Islet precursor cell (in vitro differentiated cells): ENCODE data around the gene LINGO1.

Experiments used
- DNase-seq: peaks from one replicate; pipeline ENCODE4 v3.0.0-alpha.2; 2018

LINGO1 gene

DNA sequence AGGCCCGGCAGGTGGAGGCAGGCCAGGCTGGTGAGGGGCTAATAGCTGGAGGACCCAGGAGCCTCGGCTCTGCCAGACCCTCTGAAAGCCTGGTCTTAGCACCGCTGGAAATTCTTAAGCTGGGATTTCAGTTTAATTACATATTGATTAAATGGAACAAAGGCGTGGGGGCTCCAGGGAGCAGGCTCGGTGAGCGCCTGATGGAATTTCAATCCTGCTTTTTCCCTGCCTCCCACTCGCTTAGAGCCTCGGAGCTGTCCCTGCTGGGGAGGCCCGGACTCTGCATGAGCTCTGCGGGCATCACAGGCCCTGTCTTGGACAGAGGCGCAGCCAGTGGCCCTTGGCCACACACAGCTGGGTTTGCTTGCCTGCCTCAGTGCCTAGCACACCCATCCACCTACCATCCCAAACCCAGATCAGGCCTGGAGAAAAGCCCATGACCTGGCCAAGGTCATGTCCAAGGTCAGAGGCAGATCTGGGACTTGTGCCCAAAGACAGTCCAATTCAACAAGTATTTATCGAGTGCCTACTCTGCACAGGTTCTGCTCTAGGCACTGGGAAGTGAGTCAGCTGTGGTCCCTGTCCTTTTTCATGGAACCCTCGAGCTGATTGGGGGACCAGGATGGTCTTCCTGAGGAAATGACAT lies 40.6 kb downstream of the LINGO1 start:
- no peak for DNase-seq

DNA sequence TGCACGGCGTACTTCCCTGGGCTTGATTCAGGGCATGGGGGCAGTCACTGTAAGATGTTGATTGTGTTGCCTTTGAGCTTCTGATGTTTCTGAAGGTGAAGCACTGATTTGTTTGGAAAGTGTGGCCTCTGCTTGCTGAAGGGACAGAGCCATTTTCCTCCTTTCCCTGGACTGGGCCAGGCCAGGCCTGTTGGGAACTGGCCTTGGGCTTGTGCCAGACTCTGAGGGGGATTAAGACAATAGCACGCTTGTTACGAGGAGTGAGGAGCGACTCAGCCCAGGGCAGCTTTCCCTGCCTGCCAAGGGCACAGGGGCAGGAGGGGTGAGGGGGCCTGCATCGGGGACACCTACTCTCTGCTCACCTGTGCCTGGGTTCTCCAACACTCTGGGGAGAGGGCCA lies 42.9 kb downstream of the LINGO1 start:
- peak; percentile 77 for DNase-seq

DNA sequence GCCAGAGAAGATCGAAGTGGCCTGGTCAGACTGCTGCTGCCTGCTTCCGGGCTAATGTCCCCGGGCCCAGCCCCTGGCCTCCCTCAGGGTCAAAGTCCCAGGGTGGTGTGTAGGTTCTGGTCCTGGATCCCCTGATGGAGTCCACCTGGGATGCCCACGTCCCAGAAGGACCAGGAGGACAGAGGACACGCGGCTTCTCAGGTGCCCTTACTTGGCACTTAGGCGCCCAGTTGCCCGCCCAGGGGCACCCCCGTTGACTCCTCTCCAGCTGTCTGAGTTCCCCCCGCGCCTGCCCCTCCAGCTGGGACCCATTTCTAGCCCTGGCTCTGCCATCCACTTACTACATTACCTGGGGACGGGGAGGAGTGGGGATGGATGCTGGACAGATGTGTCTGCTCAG lies 44.6 kb downstream of the LINGO1 start:
- DNase-seq = no peak

DNA sequence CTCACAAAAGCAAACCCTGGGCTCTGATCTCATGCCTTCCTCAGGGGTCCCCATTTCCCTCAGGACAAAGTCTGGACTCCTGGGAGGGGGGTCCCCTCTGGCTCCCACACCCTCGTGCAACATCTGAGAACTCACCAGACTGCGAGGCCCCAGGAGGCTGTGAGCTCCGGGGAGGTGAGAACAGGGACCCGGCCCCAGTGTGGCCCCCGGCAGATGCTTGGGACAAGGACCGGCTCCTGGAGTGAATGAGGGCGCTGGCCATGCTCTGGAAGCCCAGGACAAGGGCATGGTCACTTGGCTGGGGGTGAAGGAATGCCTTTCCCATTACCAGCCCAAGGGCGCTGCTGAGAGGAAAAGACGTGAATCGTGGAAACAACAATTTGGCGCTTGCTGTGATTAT lies 48.0 kb downstream of the LINGO1 start:
- no peak for DNase-seq

DNA sequence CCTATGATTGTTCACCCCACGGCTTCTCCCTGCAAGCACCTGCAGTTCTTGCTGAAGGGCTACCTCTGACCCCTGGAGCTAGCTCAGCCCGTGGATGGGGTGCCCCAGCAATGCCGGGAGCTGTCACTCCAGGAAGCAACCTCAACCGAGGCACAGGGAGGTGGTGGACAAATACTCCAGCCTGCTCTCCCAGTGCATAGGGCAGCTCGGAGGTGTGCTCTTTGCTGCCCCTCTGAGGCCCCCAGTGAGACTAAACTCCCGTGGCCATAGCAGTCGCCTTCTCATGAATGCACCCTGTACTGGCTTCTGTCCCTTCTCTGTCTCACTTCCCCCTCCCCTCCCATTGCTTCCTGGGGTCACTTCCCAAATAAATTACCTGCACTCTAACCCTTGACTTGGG lies 48.5 kb downstream of the LINGO1 start:
- peak; percentile 76 for DNase-seq

DNA sequence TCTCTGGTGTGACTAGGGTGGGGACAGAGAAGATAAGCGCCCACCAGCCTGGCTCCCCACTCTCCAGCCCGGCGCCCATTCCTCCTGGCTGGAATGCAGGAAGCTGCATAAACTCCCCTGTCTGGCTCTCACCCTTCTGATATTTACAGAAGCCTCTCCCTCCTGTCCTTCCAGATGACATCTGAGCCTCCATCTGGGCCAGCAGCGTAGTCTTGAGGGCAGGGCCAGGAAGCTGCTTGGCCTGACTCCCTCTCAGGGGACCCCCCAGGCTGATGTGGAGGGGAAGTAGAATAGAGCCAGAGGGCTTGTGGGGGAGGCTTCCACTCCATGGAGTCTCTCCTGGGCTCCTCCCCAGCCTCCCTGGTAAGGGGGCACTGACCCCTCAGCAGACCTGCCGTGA lies 49.9 kb downstream of the LINGO1 start:
- peak; percentile 55 for DNase-seq

DNA sequence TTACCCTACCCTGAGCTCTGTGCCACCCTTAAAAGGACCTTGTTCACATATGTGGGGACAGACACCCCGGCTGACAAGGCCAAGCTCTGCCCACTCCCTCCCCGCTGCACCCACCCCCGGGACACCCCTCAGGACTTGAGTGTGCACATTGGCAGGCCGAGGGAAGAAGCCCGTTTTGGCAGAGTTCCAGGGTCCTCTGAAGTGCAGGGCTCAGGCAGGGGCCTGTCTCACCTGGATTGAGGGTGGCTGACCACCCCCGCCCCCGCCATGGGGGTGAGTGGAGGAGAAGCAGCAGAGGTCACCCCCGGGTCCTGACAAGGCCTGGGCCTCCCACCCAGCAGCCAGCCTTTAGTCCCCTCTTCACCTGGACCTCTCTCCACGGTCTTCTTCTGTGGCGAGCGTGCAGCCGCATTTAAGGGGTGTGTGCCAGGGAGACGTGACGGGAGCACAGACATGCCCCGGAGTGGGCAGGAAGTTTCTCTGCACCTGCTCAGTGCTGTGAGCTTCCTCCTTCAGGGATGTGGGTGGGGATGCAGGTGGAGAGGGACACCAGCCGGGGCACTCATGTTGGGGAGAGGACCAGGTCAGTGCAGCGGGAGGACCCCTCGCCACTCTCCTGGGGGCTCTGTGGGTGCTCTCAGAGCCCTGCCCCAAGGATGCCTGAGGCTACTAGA lies 50.7 kb downstream of the LINGO1 start:
- DNase-seq = no peak

DNA sequence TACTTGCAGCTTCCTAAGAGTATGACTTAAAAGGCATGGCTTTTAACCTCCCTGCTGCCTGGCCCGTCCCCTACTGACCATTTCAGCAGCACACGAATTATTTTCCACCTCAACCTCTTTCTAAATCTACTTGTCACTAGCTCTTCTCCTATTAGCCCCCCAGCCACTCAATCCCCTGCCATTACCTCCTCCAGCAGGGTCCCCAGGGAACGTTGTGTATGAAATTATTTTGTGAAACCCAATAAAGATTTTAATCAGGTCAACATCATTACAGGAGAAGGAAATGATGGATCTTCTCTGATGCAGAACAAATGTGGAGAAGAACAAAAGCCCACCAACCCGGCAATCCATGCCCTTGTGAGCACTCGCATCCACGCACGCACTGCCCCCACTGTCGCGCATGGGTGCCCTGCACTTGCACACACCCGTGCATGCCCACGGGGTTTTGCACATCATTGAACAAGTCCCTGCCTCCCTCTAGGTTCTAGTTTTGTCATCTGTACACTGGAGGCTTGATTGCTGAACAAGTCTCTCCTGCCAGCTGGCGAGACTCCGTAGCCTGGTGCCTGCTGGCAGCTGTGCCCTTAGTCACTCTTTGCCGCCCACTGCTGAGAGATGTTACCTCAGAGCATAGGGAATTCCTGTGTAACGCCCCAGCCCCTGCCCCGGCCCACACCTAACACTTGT lies 51.6 kb downstream of the LINGO1 start:
- no peak for DNase-seq

DNA sequence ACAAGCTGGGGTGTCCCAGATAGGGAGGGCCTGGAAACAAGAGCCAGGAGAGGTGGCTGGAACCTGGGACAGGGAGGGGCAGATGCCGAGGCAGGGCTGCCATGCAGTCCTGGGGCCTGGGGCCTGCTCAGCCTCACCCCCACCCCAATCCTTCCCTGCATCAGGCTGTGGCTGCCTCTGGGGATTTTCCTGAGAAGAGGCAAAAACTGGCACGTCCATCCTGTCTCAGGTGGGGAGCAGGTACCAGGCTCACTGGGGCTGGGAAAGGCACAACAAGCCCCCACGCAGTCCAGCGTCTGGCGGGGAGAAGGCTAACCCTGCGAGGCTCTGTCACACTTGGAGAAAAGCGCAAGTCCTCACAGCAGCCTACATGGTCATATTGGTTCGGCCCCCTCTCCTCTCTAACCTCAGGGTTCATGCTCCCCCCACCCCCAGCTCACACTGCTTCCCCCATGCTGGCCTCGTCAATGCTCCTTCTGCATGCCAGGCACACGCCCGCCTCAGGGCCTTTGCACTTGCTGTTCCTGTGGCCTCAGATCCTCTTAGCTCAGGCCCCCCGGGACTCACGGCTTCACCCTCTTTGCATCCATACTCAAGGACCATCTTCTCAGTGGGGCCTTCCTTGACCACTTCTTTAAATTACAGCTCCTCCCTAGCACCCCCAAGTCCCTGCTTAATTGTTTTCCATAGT lies 53.1 kb downstream of the LINGO1 start:
- no peak for DNase-seq

DNA sequence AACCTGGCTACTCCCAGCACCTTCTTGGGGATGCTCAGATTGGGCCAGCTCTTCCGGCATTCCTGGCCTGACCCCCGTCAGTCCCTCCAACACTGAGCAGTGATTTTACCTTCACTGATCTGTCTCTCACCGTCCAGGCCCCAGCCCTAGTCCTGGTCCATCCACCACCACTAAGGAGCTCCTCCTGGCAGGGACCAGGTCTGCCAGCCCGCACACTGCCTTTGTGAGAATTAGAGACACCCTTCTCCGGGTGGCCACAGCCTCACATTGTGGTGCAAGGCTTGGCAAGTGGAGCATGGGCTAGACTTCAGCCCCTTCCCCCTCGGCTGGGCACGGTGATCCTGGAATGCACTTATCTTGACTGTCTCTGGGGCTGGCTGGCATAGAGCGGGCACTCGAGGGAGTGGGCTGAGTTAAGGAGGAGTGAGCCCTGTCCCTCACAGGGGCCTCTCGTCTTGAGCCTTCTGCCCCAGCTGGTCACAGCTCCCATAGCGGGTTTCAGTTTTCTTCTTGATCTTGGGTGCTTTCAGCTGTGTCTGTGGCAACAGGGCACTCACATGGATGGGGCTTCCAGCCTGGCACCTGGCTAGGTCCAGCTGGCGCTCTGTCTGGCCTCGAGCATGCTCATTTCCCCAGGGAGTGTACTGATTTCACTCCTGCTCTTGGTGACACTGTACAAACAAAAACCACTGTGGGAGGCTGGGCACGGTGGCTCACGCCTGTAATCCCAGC lies 53.9 kb downstream of the LINGO1 start:
- no peak for DNase-seq

DNA sequence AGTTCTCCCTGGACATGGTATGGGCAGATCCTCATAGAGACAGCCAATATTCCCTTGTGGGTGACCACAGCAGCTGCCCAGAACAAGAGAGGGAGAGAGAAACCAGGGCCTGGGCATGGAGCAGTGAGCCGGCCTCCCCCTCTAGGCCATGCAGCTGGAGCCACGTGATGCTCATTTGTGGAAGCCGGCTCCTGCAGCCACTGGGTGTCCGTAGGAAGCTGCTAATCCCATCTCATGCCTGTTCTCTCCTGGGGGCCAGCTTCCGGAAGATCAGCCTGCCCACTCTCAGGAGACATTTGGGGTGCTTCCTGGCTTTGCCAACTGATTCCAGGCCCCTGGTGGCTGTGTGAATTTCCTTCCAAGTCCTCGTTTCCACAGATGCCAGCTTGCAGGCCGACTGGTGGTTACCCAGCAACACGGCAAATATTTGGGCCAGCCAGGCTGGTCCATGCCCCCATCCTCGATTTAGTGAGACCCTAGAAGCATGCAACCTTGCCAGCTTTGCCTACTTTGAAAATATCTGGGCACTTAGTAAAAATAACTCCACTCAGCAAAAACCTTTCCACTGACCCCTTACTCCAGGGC lies 55.3 kb downstream of the LINGO1 start:
- DNase-seq = peak; percentile 56

DNA sequence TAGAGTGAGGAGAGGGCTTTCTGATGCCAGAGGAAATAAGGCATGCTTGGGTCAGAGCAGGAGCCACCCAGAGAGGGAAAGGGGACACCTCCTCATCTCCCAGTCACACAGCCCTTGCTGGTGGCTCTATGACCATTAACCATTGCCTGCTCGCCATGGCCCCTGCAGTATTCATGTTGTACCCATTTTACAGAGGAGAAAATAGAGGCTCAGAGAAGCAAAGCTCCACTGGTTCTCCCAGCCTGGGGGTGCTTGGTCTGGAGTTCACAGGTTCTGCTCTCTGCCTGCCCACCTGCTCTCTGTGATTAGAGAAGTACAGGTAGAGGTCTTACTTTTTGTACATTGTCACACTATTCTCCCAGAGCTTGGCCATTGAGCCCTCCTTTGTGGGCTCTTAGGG lies 56.2 kb downstream of the LINGO1 start:
- no peak for DNase-seq

DNA sequence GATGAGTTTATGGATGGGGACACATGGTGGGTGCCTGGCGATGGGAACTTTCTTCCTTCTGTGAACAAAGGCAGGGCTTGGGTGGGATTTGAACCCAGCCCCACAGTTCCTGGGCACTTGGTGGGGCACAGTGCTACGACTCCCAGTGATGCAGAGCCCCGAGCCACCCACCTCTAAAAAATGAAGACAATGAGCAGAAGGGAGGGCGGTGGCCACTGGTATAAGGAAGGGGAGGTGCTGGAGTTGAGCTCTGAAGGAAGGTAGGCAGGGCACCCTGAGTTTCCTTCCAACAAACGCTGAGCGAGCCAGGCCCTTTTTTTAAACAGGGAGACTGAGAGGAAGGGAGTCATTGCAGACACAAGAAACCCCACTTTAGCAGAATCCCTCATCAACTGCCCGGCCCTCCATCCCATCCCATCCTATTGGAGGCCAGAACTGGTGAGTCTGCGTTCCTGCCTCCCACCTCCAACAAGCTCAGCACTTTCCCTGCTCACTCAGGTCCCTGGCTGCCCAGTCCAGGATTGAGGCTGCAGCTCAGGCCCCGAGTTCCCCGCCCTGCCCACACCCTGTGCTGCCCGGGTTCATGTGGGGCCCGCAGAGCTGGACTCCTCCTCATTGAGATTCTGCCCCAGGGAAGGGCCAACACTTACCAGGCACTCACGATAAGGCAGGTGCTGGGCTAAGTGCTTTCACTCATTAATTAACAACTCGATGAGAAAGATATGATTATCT lies 57.3 kb downstream of the LINGO1 start:
- no peak for DNase-seq

DNA sequence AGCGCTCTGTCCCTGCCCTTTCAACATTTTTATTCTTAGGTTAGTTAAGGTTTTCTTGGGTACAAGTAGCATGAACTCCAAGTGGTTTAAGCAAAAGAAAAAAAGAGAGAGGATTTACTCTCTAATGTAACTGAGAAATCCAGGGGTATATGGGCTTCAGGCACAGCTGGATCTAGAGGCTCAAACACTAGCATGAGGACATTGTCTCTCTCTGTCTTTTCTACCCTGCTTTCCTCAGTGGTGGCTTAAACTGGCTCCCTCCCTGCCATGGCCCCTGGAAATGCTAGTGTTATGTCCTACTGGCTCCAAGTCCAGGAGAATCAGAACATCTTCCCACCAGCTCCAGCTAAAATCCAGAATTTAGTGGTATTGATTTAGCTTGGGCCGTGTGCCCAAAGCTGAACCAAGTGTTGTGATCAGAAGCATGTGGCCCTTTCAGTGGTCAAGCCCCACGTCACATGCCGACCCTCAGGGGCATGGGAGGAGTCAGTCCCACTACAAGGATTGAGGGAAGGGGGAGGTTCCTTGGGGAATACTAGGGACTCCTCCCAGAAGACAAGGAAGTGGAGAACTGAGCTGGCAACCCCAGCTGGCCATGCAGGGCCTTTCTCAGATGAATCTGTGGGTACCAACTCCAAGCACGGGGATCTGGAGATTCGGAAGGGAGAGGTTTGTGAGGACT lies 58.0 kb downstream of the LINGO1 start:
- no peak for DNase-seq

DNA sequence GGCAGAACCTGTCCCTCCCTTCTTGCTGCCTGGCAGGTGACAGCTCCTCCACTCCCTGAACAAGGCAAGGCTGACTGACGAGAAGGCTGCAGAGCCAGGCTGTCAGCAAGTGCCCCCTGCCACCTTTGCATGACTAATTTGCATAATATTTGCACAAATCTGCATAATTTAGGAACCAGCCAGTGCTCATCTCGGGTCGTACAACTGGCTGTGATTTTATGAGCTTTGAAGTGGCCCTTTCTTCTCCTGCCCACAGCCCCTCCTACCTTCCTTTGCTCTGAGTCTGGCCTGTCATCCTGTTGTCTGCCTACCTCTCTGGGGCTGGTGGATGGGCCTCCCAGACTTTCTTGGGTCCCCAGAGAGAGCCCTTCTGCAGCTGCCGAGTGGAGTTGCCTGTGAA lies 58.9 kb downstream of the LINGO1 start:
- DNase-seq = no peak

DNA sequence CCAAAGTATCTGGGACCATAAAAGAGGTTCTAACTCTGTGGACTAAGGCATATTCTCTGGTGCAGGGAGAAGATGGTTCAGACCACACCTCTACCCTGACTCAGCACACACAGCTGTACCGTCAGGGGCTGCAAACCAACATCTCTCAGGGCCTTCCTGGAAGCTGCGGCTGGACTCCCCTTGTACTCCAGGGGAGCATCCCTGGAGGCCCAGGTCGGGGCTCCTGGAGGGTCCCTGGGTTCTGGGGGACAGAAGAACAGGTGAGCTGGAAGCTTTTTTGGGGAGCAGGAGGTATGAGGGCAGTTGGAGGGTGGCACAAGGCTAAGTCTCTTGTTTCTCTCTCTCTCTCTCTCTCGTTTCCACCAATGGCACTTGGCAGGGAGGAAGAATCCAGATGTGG lies 60.5 kb downstream of the LINGO1 start:
- DNase-seq = no peak

DNA sequence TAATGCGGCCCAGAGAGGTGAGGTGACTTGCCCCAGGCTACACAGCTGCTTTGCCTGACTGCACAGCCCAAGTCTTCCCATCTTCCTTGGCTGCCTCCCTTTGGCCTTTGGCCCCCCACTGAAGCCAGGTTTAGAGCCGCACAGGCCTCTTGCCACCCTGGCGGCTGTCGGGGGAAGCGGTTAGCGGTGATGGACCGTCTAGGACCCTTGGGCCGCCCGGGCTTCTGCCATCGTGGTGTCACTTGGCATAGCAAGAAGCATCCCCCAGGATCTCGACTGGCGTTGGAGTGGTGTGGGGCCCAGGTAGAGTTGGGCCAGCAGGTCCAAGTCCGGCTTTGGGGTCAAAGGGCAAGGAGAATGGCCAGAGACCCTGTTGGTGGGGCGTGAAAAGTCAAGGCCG lies 61.0 kb downstream of the LINGO1 start:
- no peak for DNase-seq

DNA sequence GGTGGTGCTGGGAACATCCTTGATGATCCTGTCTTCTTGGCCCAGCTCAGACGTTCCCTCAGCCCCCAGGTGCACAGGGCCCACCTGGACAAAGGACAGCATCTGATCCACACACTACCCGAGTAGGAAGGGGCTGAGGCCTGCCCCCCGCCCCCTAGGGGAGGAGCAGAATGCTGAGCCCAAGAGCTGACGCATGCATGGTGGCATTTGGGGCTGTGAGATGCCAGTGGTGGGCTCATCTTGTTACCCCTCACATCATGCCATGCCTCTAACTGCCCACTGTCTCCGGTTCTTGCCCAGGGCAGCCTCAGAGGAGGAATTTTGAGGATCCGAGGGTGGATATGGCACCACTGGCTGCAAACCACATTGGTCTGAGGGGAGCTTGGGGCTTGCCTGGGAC lies 61.5 kb downstream of the LINGO1 start:
- no peak for DNase-seq

DNA sequence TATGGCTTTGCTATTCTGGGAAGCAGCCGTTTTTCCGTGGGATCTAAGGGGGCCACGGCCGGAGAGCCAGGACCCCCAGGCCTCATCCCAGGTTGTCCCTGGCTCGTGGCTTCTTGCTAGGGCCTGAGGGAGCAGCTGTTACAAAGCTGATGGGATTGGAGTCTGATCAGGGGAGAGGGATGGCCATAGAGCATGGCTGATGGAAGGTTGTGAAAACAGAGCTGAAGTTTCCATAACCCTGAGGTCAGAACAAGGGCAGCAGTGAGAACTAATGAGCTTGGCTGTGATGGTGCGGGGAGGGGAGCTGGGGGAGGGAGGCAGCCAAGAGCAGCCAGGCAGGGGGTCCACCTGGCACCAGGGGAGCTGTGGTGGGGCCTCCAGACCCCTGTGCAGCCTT lies 63.0 kb downstream of the LINGO1 start:
- no peak for DNase-seq

DNA sequence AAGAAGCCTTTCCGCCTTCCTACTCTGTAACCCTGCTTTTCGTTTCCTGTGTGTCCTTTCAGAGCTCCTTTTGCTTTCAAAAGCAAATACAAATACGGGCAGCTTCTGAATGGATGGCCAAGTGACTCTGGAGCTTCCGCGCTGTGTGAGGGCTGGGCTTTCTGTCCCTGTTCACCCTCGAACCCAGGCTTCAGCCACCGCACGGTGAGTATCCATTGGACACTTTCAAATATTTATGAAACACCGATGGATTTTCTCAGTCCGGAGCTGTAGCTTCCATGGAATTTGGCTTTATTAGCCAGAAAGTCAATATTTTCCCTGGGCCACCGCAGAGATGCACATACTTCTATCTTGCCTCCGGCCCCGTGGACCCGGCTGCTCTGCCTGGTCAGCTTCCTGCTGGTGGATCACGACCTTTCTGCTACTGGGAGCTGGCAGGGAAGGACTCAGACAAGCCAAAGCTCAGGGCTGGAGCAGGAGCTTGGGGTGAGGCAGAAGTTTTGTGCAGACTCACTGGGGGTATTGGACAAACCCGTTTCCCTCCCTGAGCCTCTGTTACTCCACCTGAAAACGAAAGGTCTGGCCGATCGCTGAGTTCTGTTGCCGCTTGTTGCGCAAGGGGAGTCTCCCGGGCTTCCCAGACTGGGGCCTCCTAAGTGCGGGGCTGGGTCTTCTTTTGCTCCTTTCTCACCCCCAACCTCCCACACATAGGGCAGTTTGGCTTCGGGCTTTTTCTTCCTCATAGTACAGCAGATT lies 63.6 kb downstream of the LINGO1 start:
- DNase-seq = no peak
